ENCODE measurements around the gene XPO4. TPM values are rescaled to one million over a fixed set of nuclear protein-coding genes. Genes with fewer than 3 reads are reported as not detected.
A peak's percentile ranks its signal among the peaks of the same experiment; 100 is the strongest.

The XPO4 gene
- total RNA-seq, 1 donor from 2014 or later, result 21.2 TPM

DNA sequence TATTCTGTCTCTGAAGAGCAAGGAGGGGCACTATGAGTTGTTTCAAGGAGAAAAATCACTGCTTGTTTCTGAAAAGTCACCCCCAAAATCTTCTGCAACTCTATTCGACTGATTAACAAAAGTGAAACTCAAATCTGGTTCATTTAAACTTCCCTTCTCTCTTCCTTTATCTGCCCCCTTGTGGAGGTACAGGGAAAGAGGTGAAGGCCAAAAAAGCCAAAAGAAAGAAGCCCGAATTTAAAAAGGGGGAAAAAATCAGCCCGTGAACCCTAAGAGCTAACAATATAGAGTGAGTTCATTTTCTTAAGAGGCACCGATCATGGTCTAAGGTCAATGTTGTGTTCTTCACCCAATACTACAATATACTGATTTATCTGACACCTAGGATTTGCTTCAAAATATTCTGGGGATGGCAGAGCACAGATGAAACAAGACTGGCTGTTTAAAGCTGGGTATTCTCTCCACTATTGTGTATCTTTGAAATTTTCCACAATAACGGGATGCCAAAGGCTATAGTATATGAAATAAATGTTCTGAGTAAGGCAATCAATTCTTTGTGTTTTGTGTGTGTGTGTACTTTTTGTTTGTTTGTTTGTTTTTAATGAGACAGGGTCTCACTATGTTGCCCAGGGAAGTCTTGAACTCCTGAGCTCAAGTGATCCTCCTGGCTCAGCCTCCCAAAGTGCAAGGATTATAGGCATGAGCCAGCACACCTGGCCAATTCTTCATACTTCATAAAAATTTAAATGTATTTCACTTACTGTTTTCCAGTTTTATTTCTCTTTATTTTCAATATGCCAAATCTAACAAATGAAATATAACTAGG lies 73.8 kb downstream of the XPO4 start:
- no peaks in the 10 kb centered on the region for H3K27me3 ChIP-seq (ENCODE audit: control insufficient read depth, insufficient read depth, low read length)
- H3K36me3 ChIP-seq (ENCODE audit: control insufficient read depth, insufficient read depth, low read length), result no peaks in the 10 kb centered on the region
- DNase-seq (ENCODE audit: low read depth), result no peak
- no peak overlapping the region for H3K4me3 ChIP-seq (ENCODE audit: low read depth, low read length)
- TF ChIP-seq, protein P1, sequence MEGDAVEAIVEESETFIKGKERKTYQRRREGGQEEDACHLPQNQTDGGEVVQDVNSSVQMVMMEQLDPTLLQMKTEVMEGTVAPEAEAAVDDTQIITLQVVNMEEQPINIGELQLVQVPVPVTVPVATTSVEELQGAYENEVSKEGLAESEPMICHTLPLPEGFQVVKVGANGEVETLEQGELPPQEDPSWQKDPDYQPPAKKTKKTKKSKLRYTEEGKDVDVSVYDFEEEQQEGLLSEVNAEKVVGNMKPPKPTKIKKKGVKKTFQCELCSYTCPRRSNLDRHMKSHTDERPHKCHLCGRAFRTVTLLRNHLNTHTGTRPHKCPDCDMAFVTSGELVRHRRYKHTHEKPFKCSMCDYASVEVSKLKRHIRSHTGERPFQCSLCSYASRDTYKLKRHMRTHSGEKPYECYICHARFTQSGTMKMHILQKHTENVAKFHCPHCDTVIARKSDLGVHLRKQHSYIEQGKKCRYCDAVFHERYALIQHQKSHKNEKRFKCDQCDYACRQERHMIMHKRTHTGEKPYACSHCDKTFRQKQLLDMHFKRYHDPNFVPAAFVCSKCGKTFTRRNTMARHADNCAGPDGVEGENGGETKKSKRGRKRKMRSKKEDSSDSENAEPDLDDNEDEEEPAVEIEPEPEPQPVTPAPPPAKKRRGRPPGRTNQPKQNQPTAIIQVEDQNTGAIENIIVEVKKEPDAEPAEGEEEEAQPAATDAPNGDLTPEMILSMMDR (IDR thresholded peaks at IDR 0.05; ENCODE audit: insufficient read depth, low read length, poor library complexity, severe bottlenecking), result peak; percentile 74

GRCh38 chr13:20826843-20827560 lies 75.5 kb downstream of the XPO4 start:
- Histone ChIP-seq H3K4me3 (ENCODE audit: low read depth, low read length) (no peak overlapping the region), H3K27me3 (ENCODE audit: control insufficient read depth, insufficient read depth, low read length) (no peaks in the 10 kb centered on the region), H3K36me3 (ENCODE audit: control insufficient read depth, insufficient read depth, low read length) (no peaks in the 10 kb centered on the region)
- TF ChIP-seq, protein P1 (IDR thresholded peaks at IDR 0.05; ENCODE audit: insufficient read depth, low read length, poor library complexity, severe bottlenecking), result no peak
- no peak for DNase-seq (ENCODE audit: low read depth)

DNA sequence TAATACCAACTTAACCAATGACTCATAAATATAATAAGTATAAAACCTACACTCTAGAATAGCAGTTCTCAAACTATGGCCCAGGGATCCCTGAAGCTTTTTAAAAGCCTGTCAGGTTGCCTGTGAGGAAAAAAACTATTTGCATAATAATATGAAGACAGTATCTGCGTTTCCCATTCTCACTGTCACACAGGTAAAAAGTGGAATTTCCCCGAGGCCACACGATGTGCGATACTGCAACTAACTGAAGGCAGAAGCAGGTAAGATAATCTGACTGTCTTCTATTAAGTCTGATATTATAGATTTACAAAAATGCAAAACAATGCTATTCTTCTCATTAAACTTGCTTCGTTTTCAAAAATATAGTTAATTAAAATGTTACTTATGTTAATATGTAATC lies 76.2 kb downstream of the XPO4 start:
- Histone ChIP-seq H3K27me3 (ENCODE audit: control insufficient read depth, insufficient read depth, low read length) (no peaks in the 10 kb centered on the region), H3K36me3 (ENCODE audit: control insufficient read depth, insufficient read depth, low read length) (no peaks in the 10 kb centered on the region), H3K4me3 (ENCODE audit: low read depth, low read length) (no peak overlapping the region)
- no peak for DNase-seq (ENCODE audit: low read depth)
- TF ChIP-seq, protein P1 (IDR thresholded peaks at IDR 0.05; ENCODE audit: insufficient read depth, low read length, poor library complexity, severe bottlenecking), result no peak

DNA sequence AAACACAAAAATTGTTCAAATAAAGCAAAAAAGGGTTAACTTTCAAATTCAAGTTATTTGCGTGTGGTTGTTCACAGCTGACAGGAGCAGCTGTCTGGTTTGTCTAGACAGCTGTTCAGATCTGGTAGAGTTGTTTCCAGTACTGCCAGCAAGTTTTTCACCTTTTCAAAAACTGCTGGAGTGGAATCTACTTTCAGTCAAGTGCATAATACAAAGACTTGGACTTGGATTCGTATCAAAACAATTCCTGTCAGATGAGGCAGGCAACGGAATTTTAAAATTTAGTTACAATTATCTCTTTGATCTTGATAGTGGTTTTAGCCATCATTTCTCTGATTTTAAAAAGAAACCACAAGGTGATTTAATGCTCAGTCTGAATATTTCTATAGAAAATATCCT lies 77.1 kb downstream of the XPO4 start:
- Histone ChIP-seq H3K4me3 (ENCODE audit: low read depth, low read length) (no peak overlapping the region), H3K27me3 (ENCODE audit: control insufficient read depth, insufficient read depth, low read length) (no peaks in the 10 kb centered on the region), H3K36me3 (ENCODE audit: control insufficient read depth, insufficient read depth, low read length) (no peaks in the 10 kb centered on the region)
- TF ChIP-seq, protein P1 (IDR thresholded peaks at IDR 0.05; ENCODE audit: insufficient read depth, low read length, poor library complexity, severe bottlenecking), result no peak
- no peak for DNase-seq (ENCODE audit: low read depth)

- Histone ChIP-seq H3K4me3 (ENCODE audit: low read depth, low read length) (no peak overlapping the region), H3K27me3 (ENCODE audit: control insufficient read depth, insufficient read depth, low read length) (no peaks in the 10 kb centered on the region), H3K36me3 (ENCODE audit: control insufficient read depth, insufficient read depth, low read length) (no peaks in the 10 kb centered on the region)
- DNase-seq (ENCODE audit: low read depth), result no peak
- TF ChIP-seq, protein P1 (IDR thresholded peaks at IDR 0.05; ENCODE audit: insufficient read depth, low read length, poor library complexity, severe bottlenecking), result no peak
Measured at GRCh38 chr13:20824762-20825476, 77.6 kb downstream of the XPO4 start.
